Body of pancreas (tissue), 4 donors: ENCODE results near the gene RC3H2.
"Not testable (repeated sequence)": the region's sequence is repeated elsewhere in the genome, so short reads cannot be mapped to it uniquely, and the experiment has no call there.

Experiments used
- POLR2A ChIP-seq, 3 donors: fragments of 450-650 bp; IDR thresholded peaks; one replicate each; pipeline ENCODE4 v1.6.1; 2016; ENCODE audit warnings: antibody characterized with exemption in 3 of 3, mild to moderate bottlenecking in 2 of 3
- TF ChIP-seq, protein P1 (sequence below), 7 experiments: fragments of 450-650 bp in 4 of 7; fragments of 200-600 bp in 3 of 7; sonication (generic) in 3 of 7; IDR thresholded peaks; one replicate each; pipeline ENCODE4 v1.5.1; 2016 to 2019; ENCODE audit warnings: antibody characterized with exemption in 7 of 7

DNA sequence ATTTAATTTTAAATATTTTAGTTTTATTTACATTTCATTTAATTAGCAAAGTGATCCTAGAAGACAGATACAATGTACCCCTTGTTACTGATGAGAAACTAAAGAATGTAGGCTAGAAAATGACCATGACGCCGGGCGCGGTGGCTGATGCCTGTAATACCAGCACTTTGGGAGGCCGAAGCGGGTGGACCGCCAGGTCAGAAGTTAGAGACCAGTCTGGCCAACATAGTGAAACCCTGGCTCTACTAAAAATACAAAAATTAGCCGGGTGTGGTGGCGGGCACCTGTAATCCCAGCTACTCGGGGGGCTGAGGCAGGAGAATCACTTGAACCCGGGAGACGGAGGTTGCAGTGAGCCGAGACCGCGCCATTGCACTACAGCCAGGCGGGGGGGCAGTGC is 963 bp upstream of the RC3H2 start:
- TF ChIP-seq POLR2A (IDR thresholded peaks at IDR 0.05), result not testable (repeated sequence)
- TF ChIP-seq, protein P1, sequence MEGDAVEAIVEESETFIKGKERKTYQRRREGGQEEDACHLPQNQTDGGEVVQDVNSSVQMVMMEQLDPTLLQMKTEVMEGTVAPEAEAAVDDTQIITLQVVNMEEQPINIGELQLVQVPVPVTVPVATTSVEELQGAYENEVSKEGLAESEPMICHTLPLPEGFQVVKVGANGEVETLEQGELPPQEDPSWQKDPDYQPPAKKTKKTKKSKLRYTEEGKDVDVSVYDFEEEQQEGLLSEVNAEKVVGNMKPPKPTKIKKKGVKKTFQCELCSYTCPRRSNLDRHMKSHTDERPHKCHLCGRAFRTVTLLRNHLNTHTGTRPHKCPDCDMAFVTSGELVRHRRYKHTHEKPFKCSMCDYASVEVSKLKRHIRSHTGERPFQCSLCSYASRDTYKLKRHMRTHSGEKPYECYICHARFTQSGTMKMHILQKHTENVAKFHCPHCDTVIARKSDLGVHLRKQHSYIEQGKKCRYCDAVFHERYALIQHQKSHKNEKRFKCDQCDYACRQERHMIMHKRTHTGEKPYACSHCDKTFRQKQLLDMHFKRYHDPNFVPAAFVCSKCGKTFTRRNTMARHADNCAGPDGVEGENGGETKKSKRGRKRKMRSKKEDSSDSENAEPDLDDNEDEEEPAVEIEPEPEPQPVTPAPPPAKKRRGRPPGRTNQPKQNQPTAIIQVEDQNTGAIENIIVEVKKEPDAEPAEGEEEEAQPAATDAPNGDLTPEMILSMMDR (IDR thresholded peaks at IDR 0.05), result not testable (repeated sequence)
